ENCODE results near the gene GORAB.

GORAB gene

GRCh38 chr1:170537798-170538503 lies 6.0 kb downstream of the GORAB start:
- DNase-seq (ENCODE audit: extremely low read depth in 1 of 2, low read depth in 1 of 2): no peak

GRCh38 chr1:170538687-170539086 lies 6.7 kb downstream of the GORAB start:
- DNase-seq (ENCODE audit: extremely low read depth in 1 of 2, low read depth in 1 of 2): no peak

- DNase-seq (ENCODE audit: extremely low read depth in 1 of 2, low read depth in 1 of 2): no peak
Observed at GRCh38 chr1:170539154-170539553, 7.2 kb downstream of the GORAB start.

- DNase-seq (ENCODE audit: extremely low read depth in 1 of 2, low read depth in 1 of 2): no peak
Observed at GRCh38 chr1:170544624-170545023, 12.7 kb downstream of the GORAB start.

- no peak for DNase-seq (ENCODE audit: extremely low read depth in 1 of 2, low read depth in 1 of 2)
Observed at GRCh38 chr1:170545476-170545875, 13.5 kb downstream of the GORAB start.

- DNase-seq (ENCODE audit: extremely low read depth in 1 of 2, low read depth in 1 of 2): no peak
Observed at GRCh38 chr1:170547255-170547654, 15.3 kb downstream of the GORAB start.

GRCh38 chr1:170548497-170548896 lies 16.5 kb downstream of the GORAB start:
- no peak for DNase-seq (ENCODE audit: extremely low read depth in 1 of 2, low read depth in 1 of 2)

GRCh38 chr1:170555370-170555769 lies 23.4 kb downstream of the GORAB start:
- DNase-seq (ENCODE audit: extremely low read depth in 1 of 2, low read depth in 1 of 2): no peak

GRCh38 chr1:170556917-170557316 lies 25.0 kb downstream of the GORAB start:
- DNase-seq (ENCODE audit: extremely low read depth in 1 of 2, low read depth in 1 of 2): no peak

GRCh38 chr1:170558731-170559130 lies 26.8 kb downstream of the GORAB start:
- no peak for DNase-seq (ENCODE audit: extremely low read depth in 1 of 2, low read depth in 1 of 2)

- DNase-seq (ENCODE audit: extremely low read depth in 1 of 2, low read depth in 1 of 2): no peak
Observed at GRCh38 chr1:170559166-170559565, 27.2 kb downstream of the GORAB start.

GRCh38 chr1:170560681-170561285 lies 28.8 kb downstream of the GORAB start:
- no peak for DNase-seq (ENCODE audit: extremely low read depth in 1 of 2, low read depth in 1 of 2)

GRCh38 chr1:170562646-170563338 lies 30.8 kb downstream of the GORAB start:
- no peak for DNase-seq (ENCODE audit: extremely low read depth in 1 of 2, low read depth in 1 of 2)

GRCh38 chr1:170567214-170567613 lies 35.2 kb downstream of the GORAB start:
- no peak for DNase-seq (ENCODE audit: extremely low read depth in 1 of 2, low read depth in 1 of 2)

- DNase-seq (ENCODE audit: extremely low read depth in 1 of 2, low read depth in 1 of 2): no peak
Observed at GRCh38 chr1:170568197-170568596, 36.2 kb downstream of the GORAB start.

- no peak for DNase-seq (ENCODE audit: extremely low read depth in 1 of 2, low read depth in 1 of 2)
Observed at GRCh38 chr1:170576980-170577379, 45.0 kb downstream of the GORAB start.

- DNase-seq (ENCODE audit: extremely low read depth in 1 of 2, low read depth in 1 of 2): no peak
Observed at GRCh38 chr1:170578359-170578758, 46.4 kb downstream of the GORAB start.

- no peak for DNase-seq (ENCODE audit: extremely low read depth in 1 of 2, low read depth in 1 of 2)
Observed at GRCh38 chr1:170580636-170581440, 48.9 kb downstream of the GORAB start.

- no peak for DNase-seq (ENCODE audit: extremely low read depth in 1 of 2, low read depth in 1 of 2)
Observed at GRCh38 chr1:170583186-170583585, 51.2 kb downstream of the GORAB start.

GRCh38 chr1:170586321-170587252 lies 54.6 kb downstream of the GORAB start:
- no peak for DNase-seq (ENCODE audit: extremely low read depth in 1 of 2, low read depth in 1 of 2)

Measured in activated CD8-positive, alpha-beta memory T cell treated with anti-CD3 and anti-CD28 coated beads for 1 hour (primary cell).